Measurements from ENCODE around the gene SWI5.
A peak's percentile ranks its signal among the peaks of the same experiment; 100 is the strongest.
"Not testable (repeated sequence)": the region's sequence is repeated elsewhere in the genome, so short reads cannot be mapped to it uniquely, and the experiment has no call there.

SWI5 gene

GRCh38 chr9:128279088-128280073 is 3.3 kb downstream of the SWI5 start:
- DNase-seq (ENCODE audit: low read depth): not testable (repeated sequence)

- DNase-seq (ENCODE audit: low read depth): no peak
These were observed 4.1 kb downstream of the SWI5 start for GRCh38 chr9:128280084-128280622.

- DNase-seq (ENCODE audit: low read depth): peak; percentile 98
These were observed 6.4 kb downstream of the SWI5 start for GRCh38 chr9:128282500-128282899.

- DNase-seq (ENCODE audit: low read depth): no peak
These were observed 9.1 kb downstream of the SWI5 start for GRCh38 chr9:128285033-128285784.

GRCh38 chr9:128286440-128286839 is 10.4 kb downstream of the SWI5 start:
- DNase-seq (ENCODE audit: low read depth): no peak

GRCh38 chr9:128288273-128289004 is 12.4 kb downstream of the SWI5 start:
- DNase-seq (ENCODE audit: low read depth): no peak

- DNase-seq (ENCODE audit: low read depth): no peak
These were observed 15.9 kb downstream of the SWI5 start for GRCh38 chr9:128292009-128292408.

- no peak for DNase-seq (ENCODE audit: low read depth)
These were observed 17.0 kb downstream of the SWI5 start for GRCh38 chr9:128293091-128293490.

GRCh38 chr9:128294142-128294541 is 18.1 kb downstream of the SWI5 start:
- DNase-seq (ENCODE audit: low read depth): no peak

GRCh38 chr9:128296340-128297220 is 20.5 kb downstream of the SWI5 start:
- DNase-seq (ENCODE audit: low read depth): peak; percentile 41

GRCh38 chr9:128297221-128297773 is 21.2 kb downstream of the SWI5 start:
- DNase-seq (ENCODE audit: low read depth): no peak

GRCh38 chr9:128298535-128299482 is 22.7 kb downstream of the SWI5 start:
- no peak for DNase-seq (ENCODE audit: low read depth)

- DNase-seq (ENCODE audit: low read depth): peak; percentile 51
These were observed 28.3 kb downstream of the SWI5 start for GRCh38 chr9:128304136-128304970.

GRCh38 chr9:128304971-128305288 is 28.9 kb downstream of the SWI5 start:
- DNase-seq (ENCODE audit: low read depth): no peak

- DNase-seq (ENCODE audit: low read depth): no peak
These were observed 33.5 kb downstream of the SWI5 start for GRCh38 chr9:128309551-128309950.

- DNase-seq (ENCODE audit: low read depth): no peak
These were observed 34.4 kb downstream of the SWI5 start for GRCh38 chr9:128310461-128310860.

- no peak for DNase-seq (ENCODE audit: low read depth)
These were observed 38.6 kb downstream of the SWI5 start for GRCh38 chr9:128314697-128315096.

GRCh38 chr9:128316421-128316820 is 40.3 kb downstream of the SWI5 start:
- no peak for DNase-seq (ENCODE audit: low read depth)

GRCh38 chr9:128317629-128318028 is 41.6 kb downstream of the SWI5 start:
- no peak for DNase-seq (ENCODE audit: low read depth)
